HEK293T (cell line): ENCODE measurements around the gene PRKCE.

Experiments
- BHLHE40 ChIP-seq: fragments of 450-650 bp; IDR thresholded peaks from 2 replicates; pipeline ENCODE4 v1.6.1; 2016; ENCODE audit warnings: mild to moderate bottlenecking, moderate library complexity, borderline replicate concordance
- ELF4 ChIP-seq: fragments of 450-650 bp; IDR thresholded peaks from 2 replicates; pipeline ENCODE4 v1.6.1; 2017; ENCODE audit warnings: antibody characterized with exemption
- FOXA1 ChIP-seq: fragments of 450-650 bp; IDR thresholded peaks from 2 replicates; pipeline ENCODE4 v1.6.1; 2016; ENCODE audit warnings: mild to moderate bottlenecking
- FOXK2 ChIP-seq: fragments of 450-650 bp; IDR thresholded peaks from 2 replicates; pipeline ENCODE4 v1.6.1; 2016; ENCODE audit warnings: mild to moderate bottlenecking
- FOXM1 ChIP-seq: fragments of 450-650 bp; IDR thresholded peaks from 2 replicates; pipeline ENCODE4 v1.6.1; 2017; ENCODE audit warnings: mild to moderate bottlenecking, borderline replicate concordance
- HDGF ChIP-seq: fragments of 450-650 bp; IDR thresholded peaks from 2 replicates; pipeline ENCODE4 v1.6.1; 2017; ENCODE audit warnings: antibody characterized with exemption, borderline replicate concordance
- LEF1 ChIP-seq: fragments of 450-650 bp; IDR thresholded peaks from 2 replicates; pipeline ENCODE4 v1.6.1; 2017; ENCODE audit warnings: mild to moderate bottlenecking, borderline replicate concordance
- NFRKB ChIP-seq: fragments of 450-650 bp; IDR thresholded peaks from 2 replicates; pipeline ENCODE4 v1.6.1; 2016; ENCODE audit warnings: mild to moderate bottlenecking, moderate library complexity
- PKNOX1 ChIP-seq: fragments of 450-650 bp; IDR thresholded peaks from 2 replicates; pipeline ENCODE4 v1.6.1; 2016
- SP1 ChIP-seq: fragments of 450-650 bp; IDR thresholded peaks from 2 replicates; pipeline ENCODE4 v1.6.1; 2017
- SUZ12 ChIP-seq: fragments of 450-650 bp; IDR thresholded peaks from 2 replicates; pipeline ENCODE4 v1.6.1; 2016; ENCODE audit warnings: mild to moderate bottlenecking
- TARDBP ChIP-seq: fragments of 450-650 bp; IDR thresholded peaks from 2 replicates; pipeline ENCODE4 v1.6.1; 2016
- ZNF384 ChIP-seq: fragments of 450-650 bp; IDR thresholded peaks from 2 replicates; pipeline ENCODE4 v1.6.1; 2016

- TF ChIP-seq LEF1, result no peak
- TF ChIP-seq ZNF384, result no peak
- no peak for TF ChIP-seq SP1
- TF ChIP-seq FOXK2, result no peak
- TF ChIP-seq BHLHE40, result no peak
- no peak for TF ChIP-seq FOXM1
- no peak for TF ChIP-seq SUZ12
- TF ChIP-seq TARDBP, result no peak
- TF ChIP-seq HDGF, result no peak
- TF ChIP-seq NFRKB, result no peak
- no peak for TF ChIP-seq ELF4
- no peak for TF ChIP-seq FOXA1
- no peak for TF ChIP-seq PKNOX1
Measured at GRCh38 chr2:45881970-45882581, 230.6 kb downstream of the PRKCE start.
